K562 (cell line): ENCODE results near the gene SLC25A21. TPM values are rescaled to one million over a fixed set of nuclear protein-coding genes. Genes with fewer than 3 reads are reported as not detected.

ENCODE experiments used
- ATAC-seq: fragments of 200-7000 bp; cut with Tn5 transposase; 3 replicates; pipeline ENCODE4 v1.9.1; 2020; ENCODE audit warnings: moderate library complexity
- BruUV-seq: library from RNA; stranded (reverse); fragments of 400-500 nt; replicated peaks from 2 replicates; lab custom pipeline; 2021; lab: Mats Ljungman, UMichigan
- CTCF ChIA-PET: fragments of 300-600 bp; formaldehyde crosslinking; extraction: SDS; loops from one replicate; lab custom pipeline; 2021; ENCODE audit warnings: low intra/inter-chr PET ratio; lab: Yijun Ruan, JAX
- POLR2A ChIA-PET: fragments of 300-600, 350-650 bp; sonication (Branson Sonifier 250); formaldehyde crosslinking; extraction: SDS; loops from one replicate; lab custom pipeline; 2021; ENCODE audit warnings: antibody characterized with exemption, inconsistent platforms; lab: Yijun Ruan, JAX
- DNase-seq, 4 experiments: peaks; one replicate each; pipeline versions ENCODE4 v3.0.0 to v3.0.0-alpha.2; 2011 to 2018; ENCODE audit warnings: low spot score in 3 of 4, mixed read lengths in 3 of 4; ENCODE audit errors: extremely low read depth in 1 of 4
- FAIRE-seq: peaks from 2 replicates; lab custom pipeline; 2011; peaks lifted over from hg19 to GRCh38; lab: Jason Lieb, UNC
- H2AFZ ChIP-seq: 2 replicates; pipeline ENCODE4 v1.6.0; 2011; ENCODE audit warnings: low read depth, low read length, control low read depth, inconsistent platforms
- H3K27ac ChIP-seq: fragments of 200-600 bp; 3 replicates; pipeline ENCODE4 v1.8.0; 2011; ENCODE audit warnings: low read depth, mild to moderate bottlenecking, control low read depth, inconsistent platforms, low read length, moderate library complexity, mixed read lengths; ENCODE audit errors: extremely low read depth
- H3K27me3 ChIP-seq, 2 experiments: fragments of 300-600 bp in 1 of 2; 2 replicates in 1 of 2; 3 replicates in 1 of 2; pipeline versions ENCODE4 v1.6.0 to v1.8.0; 2011; ENCODE audit warnings: inconsistent platforms in 2 of 2, low read length in 2 of 2, mild to moderate bottlenecking in 1 of 2, mixed read lengths in 1 of 2, moderate library complexity in 1 of 2; ENCODE audit not compliant: control insufficient read depth in 2 of 2, insufficient read depth in 2 of 2
- H3K36me3 ChIP-seq: fragments of 300-600 bp; 3 replicates; pipeline ENCODE4 v1.8.0; 2011; ENCODE audit warnings: mild to moderate bottlenecking, low read length, inconsistent platforms; ENCODE audit not compliant: control insufficient read depth, insufficient read depth
- H3K4me1 ChIP-seq, 2 experiments: fragments of 200-600 bp in 1 of 2; replicated peaks in 1 of 2; 2 replicates in 1 of 2; 3 replicates in 1 of 2; pipeline versions ENCODE4 v1.5.1 to v1.8.0; 2011; ENCODE audit warnings: inconsistent platforms in 2 of 2, low read length in 2 of 2, mild to moderate bottlenecking in 1 of 2, mixed read lengths in 1 of 2, moderate library complexity in 1 of 2; ENCODE audit not compliant: control insufficient read depth in 2 of 2, insufficient read depth in 2 of 2
- H3K4me2 ChIP-seq: 2 replicates; pipeline ENCODE4 v1.6.1; 2011; ENCODE audit warnings: low read length, control low read depth, inconsistent platforms, mixed read lengths; ENCODE audit not compliant: insufficient read depth
- H3K4me3 ChIP-seq: fragments of 200-600 bp; sonication (generic), shearing (Covaris generic); 2 replicates; pipeline ENCODE4 v1.5.1; 2016; ENCODE audit warnings: control low read depth, inconsistent platforms
- H3K79me2 ChIP-seq: fragments of 200-600 bp; 3 replicates; pipeline ENCODE4 v1.8.0; 2011; ENCODE audit warnings: low read length, inconsistent platforms; ENCODE audit not compliant: control insufficient read depth, insufficient read depth
- H3K9ac ChIP-seq, 2 experiments: 2 replicates each; pipeline versions ENCODE4 v1.6.0 to v1.6.1; 2011; ENCODE audit warnings: low read depth in 2 of 2, low read length in 2 of 2, control low read depth in 1 of 2, inconsistent platforms in 1 of 2, mild to moderate bottlenecking in 1 of 2, mixed read lengths in 1 of 2; ENCODE audit not compliant: insufficient read depth in 1 of 2
- H3K9me1 ChIP-seq: one replicate; pipeline ENCODE4 v1.6.0; 2011; ENCODE audit warnings: inconsistent platforms, mild to moderate bottlenecking, low read length, moderate library complexity; ENCODE audit not compliant: control insufficient read depth, insufficient read depth
- H3K9me3 ChIP-seq: replicated peaks from 2 replicates; pipeline ENCODE4 v1.5.1; 2011; ENCODE audit warnings: low read depth, low read length, inconsistent platforms; ENCODE audit not compliant: control insufficient read depth, insufficient read depth
- H4K20me1 ChIP-seq: replicated peaks from 2 replicates; pipeline ENCODE4 v1.6.1; 2011; ENCODE audit warnings: low read length, inconsistent platforms, mixed read lengths; ENCODE audit not compliant: control insufficient read depth, insufficient read depth
- ATF2 ChIP-seq: sonication (generic); formaldehyde crosslinking; IDR thresholded peaks from 2 replicates; pipeline ENCODE4 v1.8.1; 2022; ENCODE audit warnings: missing genetic modification reagents
- CEBPG ChIP-seq, 3 experiments: fragments of 200-800 bp in 1 of 3; sonication (Bioruptor generic) in 1 of 3; sonication (generic) in 1 of 3; formaldehyde crosslinking in 1 of 3; IDR thresholded peaks in 2 of 3; conservative IDR thresholded peaks in 1 of 3; 2 replicates each; pipeline versions ENCODE4 v1.6.1 to v1.8.0; 2016 to 2022; ENCODE audit warnings: missing compliant biosample characterization in 2 of 3, missing genetic modification characterization in 2 of 3, mild to moderate bottlenecking in 1 of 3, missing genetic modification reagents in 1 of 3
- CTCFL ChIP-seq: IDR thresholded peaks from 2 replicates; pipeline ENCODE4 v1.6.1; 2011; ENCODE audit warnings: borderline replicate concordance, low read depth, mild to moderate bottlenecking, moderate library complexity, low read length; ENCODE audit not compliant: insufficient read depth, poor library complexity, severe bottlenecking
- ESRRA ChIP-seq: fragments of 450-650 bp; IDR thresholded peaks from 2 replicates; pipeline ENCODE4 v1.6.1; 2014; ENCODE audit warnings: low read depth, mild to moderate bottlenecking, moderate library complexity, borderline replicate concordance
- JUND ChIP-seq, 2 experiments: IDR thresholded peaks; 2 replicates in 1 of 2; 3 replicates in 1 of 2; pipeline ENCODE4 v1.6.1; 2011; ENCODE audit warnings: borderline replicate concordance in 2 of 2, low read depth in 2 of 2, low read length in 2 of 2, improper control_type of control experiment in 1 of 2, missing biosample characterization in 1 of 2, missing genetic modification characterization in 1 of 2, missing genetic modification reagents in 1 of 2
- MTA1 ChIP-seq: fragments of 450-650 bp; IDR thresholded peaks from 2 replicates; pipeline ENCODE4 v1.6.1; 2017; ENCODE audit warnings: borderline replicate concordance
- NELFE ChIP-seq: IDR thresholded peaks from 2 replicates; pipeline ENCODE4 v1.6.1; 2011; ENCODE audit warnings: mild to moderate bottlenecking; ENCODE audit not compliant: insufficient read depth, insufficient read length
- NR2C1 ChIP-seq, 2 experiments: fragments of 450-650 bp; IDR thresholded peaks; 2 replicates each; pipeline ENCODE4 v1.6.1; 2017; ENCODE audit warnings: mild to moderate bottlenecking in 2 of 2, antibody characterized with exemption in 1 of 2, inconsistent platforms in 1 of 2, missing compliant biosample characterization in 1 of 2, missing genetic modification characterization in 1 of 2
- RAD51 ChIP-seq: fragments of 450-650 bp; IDR thresholded peaks from 2 replicates; pipeline ENCODE4 v1.7.1; 2016; ENCODE audit warnings: low read depth, mild to moderate bottlenecking, borderline replicate concordance
- TBL1XR1 ChIP-seq, 2 experiments: IDR thresholded peaks; 2 replicates each; pipeline ENCODE4 v1.6.1; 2012; ENCODE audit warnings: improper control_type of control experiment in 2 of 2, low read length in 2 of 2, mild to moderate bottlenecking in 1 of 2
- TCF7L2 ChIP-seq: fragments of 150-350 bp; IDR thresholded peaks from 2 replicates; pipeline ENCODE4 v1.6.1; 2016; ENCODE audit warnings: low read depth, mild to moderate bottlenecking, low read length, moderate library complexity
- TOE1 ChIP-seq, 2 experiments: fragments of 450-650 bp in 1 of 2; sonication (generic) in 1 of 2; formaldehyde crosslinking in 1 of 2; IDR thresholded peaks; 2 replicates each; pipeline versions ENCODE4 v1.7.1 to v1.8.0; 2016 to 2022; ENCODE audit warnings: borderline replicate concordance in 2 of 2, mild to moderate bottlenecking in 2 of 2, antibody characterized with exemption in 1 of 2, inconsistent platforms in 1 of 2, low read depth in 1 of 2, missing genetic modification reagents in 1 of 2, moderate library complexity in 1 of 2
- ZC3H4 ChIP-seq: sonication (generic); formaldehyde crosslinking; IDR thresholded peaks from 2 replicates; pipeline ENCODE4 v1.9.0; 2021; ENCODE audit warnings: missing genetic modification reagents, borderline replicate concordance
- ZFP30 ChIP-seq: fragments of 250-450 bp; sonication (Bioruptor Pico); IDR thresholded peaks from 2 replicates; pipeline ENCODE4 v1.8.0; 2022; ENCODE audit warnings: moderate library complexity, mild to moderate bottlenecking, inconsistent platforms, borderline replicate concordance
- ZNF316 ChIP-seq: fragments of 450-650 bp; IDR thresholded peaks from 2 replicates; pipeline ENCODE4 v1.6.1; 2016
- ZNF384 ChIP-seq: IDR thresholded peaks from 2 replicates; pipeline ENCODE4 v1.6.1; 2012; ENCODE audit warnings: low read depth, low read length, improper control_type of control experiment
- ZNF57 ChIP-seq: fragments of 450-650 bp; formaldehyde crosslinking; IDR thresholded peaks from 2 replicates; pipeline ENCODE4 v1.4.0; 2020; ENCODE audit warnings: mild to moderate bottlenecking, moderate library complexity
- WGBS: fragments of 100-300 bp; shearing (Covaris generic); methylation state at CpG from one replicate; pipeline ENCODE4 v1.1.6; 2016; ENCODE audit warnings: low coverage, mixed read lengths; ENCODE audit not compliant: insufficient coverage; ENCODE audit errors: missing lambda C conversion rate; 5-methylcytosine and 5-hydroxymethylcytosine counted together
- in situ Hi-C: fragments of 300-500 bp; cut with MboI; formaldehyde crosslinking; loops from 4 replicates; pipeline ENCODE4 v1.15.0; 2018; ENCODE audit warnings: inconsistent platforms, mixed read lengths
- intact Hi-C: fragments of 100-400 bp; cut with micrococcal nuclease; formaldehyde crosslinking; loops from 2 replicates; pipeline ENCODE4 v1.14.2; 2022
- polyA plus RNA-seq, 8 experiments: library from polyadenylated mRNA; depleted of rRNA in 4 of 8; stranded (reverse) in 5 of 8; unstranded in 3 of 8; fragments of >200 nt; fragmentation: Nextera tagmentation in 2 of 8; fragmentation: Illumina TruSeq in 1 of 8; extraction: Ambion mirVana in 2 of 8; extraction: Trizol in 1 of 8; gene quantifications; 2 replicates each; pipeline versions ENCODE4 v1.2.1 to v1.2.3, GENCODE V29; 2011 to 2014; ENCODE audit warnings: inconsistent platforms in 1 of 8, missing spikeins in 1 of 8
- total RNA-seq, 7 experiments: library from RNA; depleted of rRNA in 6 of 7; stranded (reverse); fragments of >200 nt in 6 of 7; fragmentation: Illumina TruSeq in 2 of 7; extraction: Trizol in 2 of 7; gene quantifications; 2 replicates each; pipeline versions ENCODE4 v1.2.1 to v1.2.3, GENCODE V29; 2011 to 2021; ENCODE audit warnings: low replicate concordance in 1 of 7

The SLC25A21 gene
- total and polyA plus RNA-seq, 9 of the 15 experiments (the other 6 are each of a cell fraction or from before 2014, with no cell fraction given): 15.2 to 46.7 (median 28.7) TPM

DNA sequence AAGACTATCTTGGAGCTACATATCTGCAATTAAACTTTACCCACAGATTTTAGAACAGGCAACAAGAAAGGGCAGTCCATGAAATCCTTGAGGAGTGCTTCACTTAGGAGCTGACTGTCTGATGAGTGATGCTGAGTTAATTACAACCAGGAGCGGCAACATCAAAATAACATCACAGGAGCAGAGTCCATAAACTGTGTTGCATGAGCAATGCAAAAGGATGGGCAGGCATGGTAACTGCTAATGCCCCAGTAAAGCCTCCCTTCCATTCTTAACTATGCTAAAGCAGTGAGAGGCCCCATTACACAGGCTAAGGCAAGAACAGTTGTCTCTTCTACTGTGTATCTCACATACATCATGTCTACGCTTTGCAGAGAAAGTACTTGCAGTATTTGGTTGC lies 354.2 kb downstream of the SLC25A21 start:
- ATAC-seq (no peak), FAIRE-seq (no peak)
- peaks cover 0 to 10% of the 10 kb centered on the region in 2 experiments; a peak in 2 of 5 replicates for H3K4me1 ChIP-seq
- TF ChIP-seq TBL1XR1 (IDR thresholded peaks at IDR 0.05; ENCODE audit: low read length in 2 of 2) (no peak), RAD51 (no peak), TCF7L2 (no peak), CTCFL (no peak), ZFP30 (CRISPR knock-in tag) (no peak), ESRRA (no peak), NR2C1 (IDR thresholded peaks at IDR 0.05) (no peak), NR2C1 (tag; IDR thresholded peaks at IDR 0.05) (no peak), TOE1 (IDR thresholded peaks at IDR 0.05; ENCODE audit: borderline replicate concordance) (no peak), TOE1 (CRISPR knock-in tag; IDR thresholded peaks at IDR 0.05; ENCODE audit: borderline replicate concordance, low read depth) (no peak), JUND (IDR thresholded peaks at IDR 0.05; ENCODE audit: borderline replicate concordance, low read depth, low read length) (no peak), JUND (tag; IDR thresholded peaks at IDR 0.05; ENCODE audit: borderline replicate concordance, low read depth, low read length) (no peak), NELFE (no peak), ZC3H4 (CRISPR knock-in tag) (no peak), CEBPG (CRISPR knock-in tag; IDR thresholded peaks at IDR 0.05) (no peak), CEBPG (tag; conservative IDR thresholded peaks at IDR 0.05 in 1 of 2, IDR thresholded peaks at IDR 0.05 in 1 of 2) (no peak), MTA1 (no peak), ZNF384 (no peak), ZNF57 (no peak), ATF2 (CRISPR knock-in tag) (no peak), ZNF316 (no peak)

More for the DNA sequence above, 354.2 kb downstream of the SLC25A21 start:
- WGBS: 43% methylated on average over 2 of the region's 2 CpGs
- in situ Hi-C loops: no loop called here
- Histone ChIP-seq H3K4me3 (no peak overlapping the region), H3K27me3 (no peaks in the 10 kb centered on the region), H3K27ac (no peak overlapping the region), H3K79me2 (no peaks in the 10 kb centered on the region), H3K36me3 (no peaks in the 10 kb centered on the region), H2AFZ (no peak overlapping the region), H3K9ac (no peak overlapping the region), H4K20me1 (no peaks in the 10 kb centered on the region; the same call in 1 of the 2 replicates), H3K4me2 (no peak overlapping the region), H3K9me3 (no peaks in the 10 kb centered on the region), H3K9me1 (no peaks in the 10 kb centered on the region)
- CTCF ChIA-PET: no interaction called here
- intact Hi-C loops: no loop called here
- POLR2A ChIA-PET: no interaction called here
- no TSS peak for BruUV-seq
- no peak for DNase-seq
